ENCODE measurements around the gene PRKAG3.
"Not testable (repeated sequence)": the region's sequence is repeated elsewhere in the genome, so short reads cannot be mapped to it uniquely, and the experiment has no call there.

PRKAG3 gene

DNA sequence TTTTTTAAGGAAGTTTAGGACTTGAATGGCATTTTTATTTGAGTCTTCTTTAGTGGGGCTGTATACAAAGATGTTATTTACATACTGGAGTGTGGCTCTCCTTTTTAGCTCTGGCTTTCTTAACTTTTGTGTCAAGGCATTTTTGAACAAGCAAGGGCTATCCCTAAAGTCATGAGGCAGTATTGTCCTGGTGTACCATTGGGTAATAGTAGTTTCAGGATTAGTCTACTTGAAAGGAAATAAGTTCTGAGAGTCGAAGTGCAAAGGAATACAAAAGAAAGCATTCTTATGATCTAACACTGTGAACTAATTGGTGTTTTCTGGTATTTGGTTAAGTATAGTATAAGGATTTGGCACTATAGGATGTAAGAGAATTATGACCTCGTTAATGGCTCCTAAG lies 51.6 kb downstream of the PRKAG3 start:
- DNase-seq = no peak

DNA sequence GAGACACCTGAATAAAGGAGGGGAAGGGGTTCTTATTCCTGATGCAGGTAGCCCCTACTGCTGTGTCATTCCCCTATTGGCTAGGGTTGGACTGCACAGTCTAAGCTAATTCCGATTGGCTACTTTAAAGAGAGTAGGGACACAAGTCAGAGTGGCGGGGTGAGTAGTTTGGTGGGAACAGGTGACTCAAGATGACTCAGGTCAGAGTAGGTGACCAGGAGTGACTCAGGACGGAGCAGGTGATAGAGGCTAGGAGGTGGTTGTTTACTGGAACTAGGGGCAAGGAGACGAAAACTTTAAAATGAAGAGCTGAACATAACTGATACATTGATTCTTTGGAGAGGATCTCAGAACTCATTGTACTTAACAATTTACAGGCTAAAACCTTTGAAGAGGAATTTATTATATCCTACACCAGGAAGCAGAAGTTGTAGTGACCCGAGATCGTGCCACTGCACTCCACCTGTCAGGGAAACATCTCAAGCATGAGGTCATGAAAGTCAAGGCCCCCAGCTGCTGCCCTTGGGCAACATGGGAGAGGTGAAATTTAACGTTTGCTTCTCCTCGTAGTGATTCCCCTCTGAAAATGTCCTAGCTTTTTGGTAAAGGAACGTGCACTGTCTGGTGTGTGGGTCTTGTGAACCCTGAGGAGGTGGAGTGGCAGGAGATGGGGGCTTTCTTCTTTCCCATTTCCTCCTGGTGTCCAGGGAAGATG lies 54.2 kb downstream of the PRKAG3 start:
- DNase-seq = no peak

DNA sequence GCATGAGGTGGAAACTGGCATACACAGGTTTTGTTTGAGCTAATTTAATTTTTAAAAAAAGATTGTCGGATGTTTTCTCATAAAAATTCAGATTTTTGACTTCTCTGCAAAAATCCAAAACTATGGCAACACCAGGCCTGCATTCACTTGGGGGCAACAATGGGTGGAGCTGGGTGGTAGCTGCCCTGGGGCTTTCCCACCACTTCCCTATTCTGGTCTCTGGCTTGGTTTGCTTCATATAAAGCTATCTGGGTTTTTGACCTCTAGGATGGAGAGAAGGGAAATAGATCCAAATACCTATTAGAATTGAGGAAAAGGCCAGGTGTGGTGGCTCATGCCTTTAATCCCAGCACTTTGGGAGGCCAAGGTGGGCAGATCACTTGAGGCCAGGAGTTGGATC lies 55.1 kb downstream of the PRKAG3 start:
- no peak for DNase-seq

GRCh38 chr2:218773881-218774280 lies 57.7 kb downstream of the PRKAG3 start:
- DNase-seq = no peak

GRCh38 chr2:218772759-218773158 lies 58.8 kb downstream of the PRKAG3 start:
- DNase-seq = not testable (repeated sequence)

Data from CD4-positive, alpha-beta T cell treated with Interleukin-4 for 4 hours (primary cell).